Natural killer cell (primary cell): Measurements from ENCODE around the gene STRN3. TPM values are rescaled to one million over a fixed set of nuclear protein-coding genes. Genes with fewer than 3 reads are reported as not detected.
"Not testable (repeated sequence)": the region's sequence is repeated elsewhere in the genome, so short reads cannot be mapped to it uniquely, and the experiment has no call there.

Experiments
- ATAC-seq, 3 donors: fragments of 150-1000 bp in 2 of 3; fragments of 200-7000 bp in 1 of 3; cut with Tn5 transposase; 1 replicate in 1 of 3; 2 replicates in 2 of 3; pipeline ENCODE4 v1.10.0; 2021; ENCODE audit warnings: mild to moderate bottlenecking in 2 of 3, moderate library complexity in 2 of 3
- DNase-seq, 2 donors: peaks; one replicate each; pipeline versions ENCODE4 v3.0.0 to v3.0.0-alpha.2; 2013 to 2021; ENCODE audit warnings: mixed read lengths in 1 of 2
- H3K27ac ChIP-seq: one replicate; pipeline ENCODE4 v1.5.1; 2013; ENCODE audit warnings: mild to moderate bottlenecking, low read length
- H3K27me3 ChIP-seq: one replicate; pipeline ENCODE4 v1.6.1; 2013; ENCODE audit warnings: low read length; ENCODE audit not compliant: control insufficient read depth, insufficient read depth
- H3K36me3 ChIP-seq: one replicate; pipeline ENCODE4 v1.6.1; 2013; ENCODE audit warnings: low read length; ENCODE audit not compliant: control insufficient read depth, insufficient read depth
- H3K4me1 ChIP-seq: one replicate; pipeline ENCODE4 v1.6.1; 2013; ENCODE audit warnings: low read length; ENCODE audit not compliant: control insufficient read depth, insufficient read depth
- H3K4me3 ChIP-seq: one replicate; pipeline ENCODE4 v1.5.1; 2013; ENCODE audit warnings: low read length
- H3K9me3 ChIP-seq: one replicate; pipeline ENCODE4 v1.6.1; 2013; ENCODE audit warnings: low read length; ENCODE audit not compliant: control insufficient read depth, insufficient read depth
- H3K27ac Mint-ChIP-seq, 2 donors: one replicate each; pipeline ENCODE4 v1.8.0; 2022; ENCODE audit warnings: mild to moderate bottlenecking in 2 of 2, mixed read lengths in 2 of 2, moderate library complexity in 1 of 2
- H3K27me3 Mint-ChIP-seq, 2 donors: one replicate each; pipeline ENCODE4 v1.8.0; 2022; ENCODE audit warnings: low read depth in 2 of 2, mixed read lengths in 2 of 2
- H3K36me3 Mint-ChIP-seq: one replicate; pipeline ENCODE4 v1.8.0; 2022; ENCODE audit warnings: mixed read lengths
- H3K4me1 Mint-ChIP-seq, 2 donors: one replicate each; pipeline ENCODE4 v1.8.0; 2022; ENCODE audit warnings: mixed read lengths in 2 of 2
- H3K4me3 Mint-ChIP-seq: one replicate; pipeline ENCODE4 v1.8.0; 2022; ENCODE audit warnings: mild to moderate bottlenecking, moderate library complexity, mixed read lengths
- H3K9me3 Mint-ChIP-seq, 2 donors: one replicate each; pipeline ENCODE4 v1.8.0; 2022; ENCODE audit warnings: mixed read lengths in 2 of 2
- WGBS: methylation state at CpG from one replicate; pipeline ENCODE4 v1.1.7; 2013; ENCODE audit warnings: missing lambda C conversion rate; ENCODE audit not compliant: insufficient coverage; 5-methylcytosine and 5-hydroxymethylcytosine counted together
- intact Hi-C: fragments of 100-400 bp; cut with micrococcal nuclease; formaldehyde crosslinking; loops from one replicate; pipeline ENCODE4 v1.14.2; 2022
- total RNA-seq, 4 donors: library from RNA; stranded (reverse); fragments of 120-200 nt in 1 of 4; gene quantifications; one replicate each; pipeline versions ENCODE4 v1.2.3 to v1.2.4, GENCODE V29; 2013 to 2022
- TF ChIP-seq, protein P1 (sequence below): fragments of 200-600 bp; IDR thresholded peaks from one replicate; pipeline ENCODE4 v1.8.0; 2022; ENCODE audit warnings: antibody characterized with exemption

Gene STRN3
- total RNA-seq, 3 donors from 2014 or later (not counting 1 experiment from before 2014, with no cell fraction given) = 19.5 to 34.2 (median 31.1) TPM

DNA sequence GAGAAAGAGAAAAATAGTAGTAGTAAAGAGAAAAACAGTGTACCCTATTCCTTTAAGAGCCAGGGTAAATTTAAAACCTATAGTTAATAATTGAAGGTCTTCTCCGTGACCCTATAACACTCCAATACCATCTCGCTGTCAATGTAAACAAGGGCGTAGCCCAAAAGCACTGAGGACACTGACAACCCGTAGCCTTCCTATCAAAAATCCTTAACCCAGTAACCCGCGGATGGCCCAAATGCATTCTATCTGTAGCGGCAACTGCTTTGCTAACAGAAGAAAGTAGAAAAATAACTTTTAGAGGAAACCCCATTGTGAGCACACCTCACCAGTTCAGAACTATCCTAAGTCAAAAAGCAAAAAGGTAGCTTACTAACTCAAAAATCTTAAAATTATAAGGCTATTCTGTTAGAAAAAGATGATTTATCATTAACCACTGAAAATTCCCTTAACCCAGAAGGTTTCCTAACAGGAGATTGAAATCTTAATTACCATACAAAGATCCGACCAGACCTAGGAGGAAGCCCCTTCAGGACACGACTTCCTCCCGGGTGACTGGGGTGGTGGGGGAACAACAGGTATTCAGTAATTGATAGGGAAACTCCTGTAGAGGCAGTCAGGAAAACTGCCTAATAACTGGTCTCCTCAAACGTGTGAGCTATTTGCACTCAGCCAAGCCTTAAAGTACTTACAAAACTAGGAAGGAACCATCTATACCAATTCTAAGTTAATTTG, 58.6 kb downstream of the STRN3 start:
- not testable (repeated sequence) for H3K36me3 Mint-ChIP-seq, H3K27me3 Mint-ChIP-seq

DNA sequence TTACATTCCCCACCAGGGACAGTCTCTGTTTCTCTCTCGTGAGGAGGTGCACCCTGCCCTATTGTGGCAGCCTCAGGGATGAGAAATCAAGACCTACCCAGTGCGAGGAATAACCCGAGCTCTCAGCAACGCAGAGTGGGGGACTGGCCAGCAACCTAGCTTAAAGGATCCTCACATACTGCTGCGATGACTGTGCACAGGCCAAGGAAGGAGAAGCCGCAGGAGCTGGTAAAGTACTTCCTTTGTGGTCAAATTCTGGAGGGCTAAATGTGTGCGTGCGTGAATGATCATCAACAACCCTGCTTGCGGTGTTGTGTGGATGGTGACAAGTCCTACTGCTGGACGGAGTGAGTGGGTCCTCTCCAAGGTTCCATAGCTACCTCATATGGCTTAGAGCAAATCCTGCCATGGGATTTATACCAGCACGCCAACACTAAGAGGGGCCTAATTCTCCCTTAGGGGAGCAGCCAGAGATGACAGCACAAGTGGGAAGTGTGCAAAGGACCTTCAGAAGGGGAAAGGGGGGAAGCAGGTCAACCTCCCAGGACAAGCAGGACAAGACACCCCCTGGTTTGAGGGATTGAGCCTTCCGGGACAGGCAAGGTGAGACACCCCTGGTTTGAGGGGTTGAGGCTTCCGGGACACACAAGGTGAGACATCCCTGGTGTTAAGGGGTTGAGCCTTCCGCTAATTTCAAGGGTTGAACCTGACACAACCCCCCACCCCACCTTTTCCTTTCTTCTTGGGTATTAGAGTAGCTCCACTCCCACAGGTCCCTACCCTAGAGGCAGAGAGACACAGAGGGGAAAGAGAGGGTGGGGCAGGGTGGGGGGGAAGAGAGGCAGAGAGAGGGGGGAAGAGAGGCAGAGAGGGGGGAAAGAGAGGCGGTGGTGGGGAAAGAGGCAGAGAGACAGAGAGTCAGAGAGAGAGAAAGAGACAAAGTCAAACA, 59.5 kb downstream of the STRN3 start:
- Histone ChIP-seq H3K4me3 (no peak overlapping the region), H3K4me1 (no peaks in the 10 kb centered on the region), H3K27me3 (no peaks in the 10 kb centered on the region), H3K36me3 (no peaks in the 10 kb centered on the region), H3K27ac (no peak overlapping the region), H3K9me3 (peaks cover 12% of the 10 kb centered on the region)
- Mint-ChIP-seq H3K4me1 (peaks cover 33 to 75% of the 10 kb centered on the region in 2 donors), H3K27ac (peak overlapping the region in 1 of 2 donors; percentile 36), H3K36me3 (no peaks in the 10 kb centered on the region), H3K4me3 (no peak overlapping the region), H3K9me3 (peaks cover 0 to 2% of the 10 kb centered on the region in 2 donors), H3K27me3 (no peaks in the 10 kb centered on the region)
- WGBS = 86% methylated on average over 14 of the region's 15 CpGs
- intact Hi-C loops = no loop called here
- ATAC-seq (no peak), DNase-seq (no peak)
- TF ChIP-seq, protein P1, sequence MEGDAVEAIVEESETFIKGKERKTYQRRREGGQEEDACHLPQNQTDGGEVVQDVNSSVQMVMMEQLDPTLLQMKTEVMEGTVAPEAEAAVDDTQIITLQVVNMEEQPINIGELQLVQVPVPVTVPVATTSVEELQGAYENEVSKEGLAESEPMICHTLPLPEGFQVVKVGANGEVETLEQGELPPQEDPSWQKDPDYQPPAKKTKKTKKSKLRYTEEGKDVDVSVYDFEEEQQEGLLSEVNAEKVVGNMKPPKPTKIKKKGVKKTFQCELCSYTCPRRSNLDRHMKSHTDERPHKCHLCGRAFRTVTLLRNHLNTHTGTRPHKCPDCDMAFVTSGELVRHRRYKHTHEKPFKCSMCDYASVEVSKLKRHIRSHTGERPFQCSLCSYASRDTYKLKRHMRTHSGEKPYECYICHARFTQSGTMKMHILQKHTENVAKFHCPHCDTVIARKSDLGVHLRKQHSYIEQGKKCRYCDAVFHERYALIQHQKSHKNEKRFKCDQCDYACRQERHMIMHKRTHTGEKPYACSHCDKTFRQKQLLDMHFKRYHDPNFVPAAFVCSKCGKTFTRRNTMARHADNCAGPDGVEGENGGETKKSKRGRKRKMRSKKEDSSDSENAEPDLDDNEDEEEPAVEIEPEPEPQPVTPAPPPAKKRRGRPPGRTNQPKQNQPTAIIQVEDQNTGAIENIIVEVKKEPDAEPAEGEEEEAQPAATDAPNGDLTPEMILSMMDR = no peak

More for the DNA sequence above, 58.6 kb downstream of the STRN3 start:
- H3K4me3 Mint-ChIP-seq, H3K9me3 Mint-ChIP-seq, intact Hi-C loops, H3K27me3 ChIP-seq, ATAC-seq, H3K4me3 ChIP-seq, H3K4me1 ChIP-seq, H3K27ac ChIP-seq, DNase-seq, H3K36me3 ChIP-seq: not testable (repeated sequence)
- WGBS = over 99% methylated on average over 11 of the region's 11 CpGs
- H3K9me3 ChIP-seq = peaks cover 12% of the 10 kb centered on the region
- Mint-ChIP-seq H3K4me1 (peaks cover 40 to 80% of the 10 kb centered on the region in 2 donors), H3K27ac (peak overlapping the region in 1 of 2 donors; percentile 36)

DNA sequence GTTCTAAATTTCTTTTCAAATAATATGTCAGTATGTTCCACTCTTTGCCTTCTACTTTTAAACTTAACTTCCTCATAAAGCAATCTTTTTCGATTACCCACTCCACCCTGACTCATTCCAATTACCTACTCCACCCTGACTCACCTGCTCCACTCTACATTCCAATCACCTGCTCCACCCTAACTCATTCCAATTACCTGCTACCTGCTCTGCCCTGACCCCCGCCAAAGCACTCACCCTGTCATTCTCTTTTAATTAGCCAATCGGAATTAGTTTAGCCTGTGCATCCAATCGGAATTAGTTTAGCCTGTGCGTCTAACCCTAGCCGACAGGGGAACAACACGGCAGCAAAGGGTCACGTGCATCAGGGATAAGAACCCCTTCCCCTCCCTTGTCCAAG, 60.3 kb downstream of the STRN3 start:
- WGBS = 98% methylated on average over 8 of the region's 8 CpGs
- intact Hi-C loops, H3K36me3 ChIP-seq, H3K9me3 Mint-ChIP-seq, ATAC-seq, H3K27ac ChIP-seq, H3K27ac Mint-ChIP-seq, H3K27me3 ChIP-seq, DNase-seq, H3K27me3 Mint-ChIP-seq, H3K4me3 ChIP-seq, H3K4me1 ChIP-seq, H3K4me3 Mint-ChIP-seq, H3K36me3 Mint-ChIP-seq: not testable (repeated sequence)
- peaks cover 29 to 67% of the 10 kb centered on the region in 2 donors for H3K4me1 Mint-ChIP-seq
- peaks cover 12% of the 10 kb centered on the region for H3K9me3 ChIP-seq

DNA sequence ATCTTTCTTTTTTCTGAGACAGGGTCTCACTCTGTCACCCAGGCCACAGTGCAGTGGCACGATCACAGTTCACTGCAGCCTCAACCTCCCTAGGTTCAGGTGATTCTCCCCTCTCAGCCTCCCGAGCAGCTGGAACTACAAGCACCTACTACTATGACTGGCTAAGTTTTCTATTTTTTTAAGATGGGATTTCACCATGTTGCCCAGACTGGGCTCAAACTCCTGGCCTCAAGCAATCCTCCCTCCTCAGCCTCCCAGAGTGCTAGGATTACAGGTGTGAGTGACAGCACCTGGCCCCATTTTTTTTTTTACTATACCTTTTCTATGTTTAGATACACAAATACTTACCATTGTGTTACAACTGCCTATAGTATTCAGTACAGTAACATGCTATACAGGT, 63.6 kb downstream of the STRN3 start:
- 97% methylated on average over 2 of the region's 2 CpGs for WGBS
- H3K4me3 ChIP-seq, intact Hi-C loops, H3K4me3 Mint-ChIP-seq, H3K27ac ChIP-seq, H3K27me3 Mint-ChIP-seq, H3K27me3 ChIP-seq, H3K9me3 Mint-ChIP-seq, H3K4me1 ChIP-seq, H3K36me3 Mint-ChIP-seq, H3K36me3 ChIP-seq, DNase-seq, ATAC-seq: not testable (repeated sequence)
- Mint-ChIP-seq H3K4me1 (peaks cover 32 to 67% of the 10 kb centered on the region in 2 donors), H3K27ac (peak overlapping the region in 1 of 2 donors; percentile 30)
- H3K9me3 ChIP-seq = peaks cover 12% of the 10 kb centered on the region
